Left renal pelvis (tissue), 4 donors: ENCODE measurements around the gene PER1. TPM values are rescaled to one million over a fixed set of nuclear protein-coding genes. Genes with fewer than 3 reads are reported as not detected.
"Not testable (repeated sequence)": the region's sequence is repeated elsewhere in the genome, so short reads cannot be mapped to it uniquely, and the experiment has no call there.

Experiments
- DNase-seq, 4 donors: peaks; one replicate each; pipeline ENCODE4 v3.0.0-alpha.2; 2013; ENCODE audit warnings: low read depth in 4 of 4, low spot score in 3 of 4
- polyA plus RNA-seq, 4 donors: library from polyadenylated mRNA; unstranded; fragments of 120-200 nt; gene quantifications; one replicate each; pipeline ENCODE4 v1.2.1, GENCODE V29; 2013; ENCODE audit not compliant: insufficient read length in 4 of 4

PER1 gene
- polyA plus RNA-seq, 4 donors: 19.6 to 94.0 (median 29.7) TPM

DNA sequence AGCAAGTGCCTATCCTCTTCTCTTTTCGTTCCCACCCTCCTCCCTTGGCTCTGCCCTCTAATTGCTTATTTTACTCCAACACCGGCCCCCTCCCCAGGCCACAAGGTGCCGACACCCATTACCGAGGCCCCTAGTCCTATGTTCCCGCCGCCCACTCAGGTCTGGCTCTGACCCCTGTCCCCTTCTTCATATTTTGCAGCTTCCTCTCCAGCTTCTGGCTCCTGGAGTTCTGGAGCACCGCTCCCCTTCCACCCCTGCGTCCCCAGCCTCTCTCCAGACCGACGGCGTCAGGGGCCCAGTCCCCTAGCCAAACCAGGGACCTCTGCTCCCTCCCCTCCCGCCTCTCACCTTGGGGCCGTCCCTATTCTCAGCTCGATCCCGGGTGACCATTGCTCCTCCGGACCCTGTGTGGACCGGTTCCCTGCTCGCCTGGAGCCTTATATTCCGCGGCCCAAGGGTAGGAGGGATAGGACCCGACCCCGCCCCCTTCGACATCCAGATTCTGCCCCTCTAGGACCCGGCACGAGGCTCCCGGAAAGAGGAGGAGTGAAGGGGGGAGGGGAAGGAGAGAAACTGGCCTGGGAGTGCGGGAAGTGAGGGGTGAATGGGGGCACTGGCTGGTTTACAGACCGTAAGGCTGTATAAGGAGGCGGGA is 28.4 kb downstream of the PER1 start, which contains the start of gene HES7:
TSS of gene HES7 (minus strand) at position 412 of the 655 bp plus-strand sequence. CDS start at position 390, 22 bp downstream.
- peak in 1 of 4 donors; percentile 9 for DNase-seq

DNA sequence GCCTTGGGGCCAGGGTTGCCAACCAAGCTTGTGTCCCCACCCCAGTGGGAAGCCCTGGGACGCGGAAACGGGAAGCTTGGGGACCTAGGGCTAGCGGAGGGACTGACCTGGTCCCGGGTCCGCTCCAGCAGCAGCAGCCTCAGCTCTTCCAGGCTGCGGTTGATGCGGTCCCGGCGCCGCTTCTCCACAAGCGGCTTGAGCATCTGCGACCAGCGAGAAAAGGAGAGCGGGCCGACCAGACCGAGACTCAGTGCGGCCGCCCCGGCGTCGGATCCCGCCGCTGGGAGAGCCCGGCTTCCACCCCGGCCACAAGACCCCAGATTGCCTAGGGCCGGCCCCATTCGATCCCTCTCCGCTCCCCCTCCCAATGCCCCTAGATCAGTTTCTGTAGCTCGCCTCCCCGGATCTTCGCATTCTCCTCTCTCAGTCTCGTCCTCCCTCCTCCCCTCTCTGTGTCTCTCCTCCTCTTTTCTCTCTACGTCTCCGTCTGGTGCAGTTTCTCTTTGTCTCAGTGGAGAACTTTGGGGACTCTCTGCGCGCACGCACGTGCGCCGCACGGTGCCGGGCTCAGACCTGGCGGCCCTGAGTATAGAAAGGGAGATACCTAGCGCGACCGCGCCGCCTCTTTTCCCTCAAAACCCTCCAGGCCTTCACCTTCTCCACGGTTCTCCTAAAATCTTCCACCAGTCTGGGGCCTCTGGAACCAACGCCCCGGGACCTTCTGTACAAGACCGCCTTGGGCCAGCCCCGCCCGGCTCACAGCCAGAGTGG is 29.1 kb downstream of the PER1 start:
- peak in 1 of 4 donors; percentile 6 for DNase-seq

DNA sequence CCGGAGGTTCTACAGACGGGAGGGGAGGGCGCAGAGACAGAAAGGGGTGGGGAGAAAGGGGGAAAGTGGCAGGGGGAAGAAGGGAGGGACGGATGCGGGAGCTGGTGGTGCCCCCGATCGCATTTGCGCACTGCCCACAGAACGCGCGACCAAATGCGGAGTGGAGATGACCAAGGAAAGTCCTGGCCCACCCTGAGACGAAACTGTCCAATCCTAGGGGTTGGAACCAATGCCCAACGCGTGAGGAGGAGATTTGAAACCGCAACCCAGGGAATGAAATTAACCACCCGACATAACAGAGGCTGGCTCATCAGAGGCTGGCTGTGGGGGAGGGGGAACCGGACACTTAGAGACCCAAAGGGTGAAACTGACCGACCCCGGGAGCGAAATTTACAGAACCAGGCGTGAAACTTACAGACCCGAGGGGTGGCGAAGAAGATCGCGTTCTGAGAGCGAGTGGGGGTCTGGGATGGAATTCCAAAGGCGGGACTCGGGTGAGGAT is 29.7 kb downstream of the PER1 start:
- peak in 1 of 4 donors; percentile 9 for DNase-seq

DNA sequence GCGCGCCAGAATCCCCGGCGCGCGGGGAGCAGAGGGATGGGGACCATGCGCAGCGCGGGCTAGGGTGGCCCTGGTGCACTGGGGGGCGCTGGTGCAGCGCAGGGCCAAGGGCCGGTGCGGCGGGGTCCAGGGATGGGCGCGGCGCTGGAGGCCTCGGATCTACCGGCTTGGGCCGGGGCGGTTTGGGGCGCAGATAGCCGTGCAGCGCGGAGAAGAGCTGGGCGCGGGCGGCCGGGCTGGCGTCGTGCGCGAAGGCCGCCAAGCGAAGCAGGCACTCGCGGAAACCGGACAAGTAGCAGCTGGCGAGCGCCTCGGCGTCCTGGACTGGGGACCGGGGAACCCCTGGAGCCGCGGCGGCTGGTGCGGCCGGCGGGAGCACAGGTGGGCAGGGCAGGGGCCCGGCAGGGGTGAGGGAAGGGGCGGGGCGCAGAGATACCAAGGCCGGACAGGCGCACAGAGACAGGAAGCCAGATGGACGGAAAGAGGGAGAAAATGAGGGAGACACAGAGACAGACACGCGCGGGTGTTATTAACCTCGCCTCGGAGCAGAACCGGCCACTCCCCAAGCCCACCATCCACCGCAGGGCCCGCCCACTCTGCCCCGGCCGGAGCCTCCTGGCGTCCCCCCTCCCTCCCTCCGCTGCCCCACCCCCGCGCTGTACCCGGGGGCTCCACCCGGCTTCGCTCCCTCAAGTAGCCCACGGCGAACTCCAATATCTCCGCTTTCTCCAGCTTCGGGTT is 30.4 kb downstream of the PER1 start:
- DNase-seq: peak in 1 of 4 donors; percentile 6

DNA sequence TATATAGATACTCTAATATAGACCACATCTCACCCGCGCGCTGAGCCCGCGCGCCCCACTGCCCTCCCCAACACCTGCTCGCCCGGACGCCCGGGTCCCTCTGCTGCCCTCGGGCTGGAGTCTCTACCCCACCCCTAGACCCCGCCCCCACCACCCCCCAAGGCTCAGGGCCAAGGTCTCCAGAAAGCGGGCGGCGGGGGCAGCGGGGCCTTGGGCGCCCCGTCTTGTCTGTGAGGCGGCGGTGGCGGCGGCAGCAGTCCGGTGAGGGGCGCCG is 30.9 kb downstream of the PER1 start:
- DNase-seq: no peak

DNA sequence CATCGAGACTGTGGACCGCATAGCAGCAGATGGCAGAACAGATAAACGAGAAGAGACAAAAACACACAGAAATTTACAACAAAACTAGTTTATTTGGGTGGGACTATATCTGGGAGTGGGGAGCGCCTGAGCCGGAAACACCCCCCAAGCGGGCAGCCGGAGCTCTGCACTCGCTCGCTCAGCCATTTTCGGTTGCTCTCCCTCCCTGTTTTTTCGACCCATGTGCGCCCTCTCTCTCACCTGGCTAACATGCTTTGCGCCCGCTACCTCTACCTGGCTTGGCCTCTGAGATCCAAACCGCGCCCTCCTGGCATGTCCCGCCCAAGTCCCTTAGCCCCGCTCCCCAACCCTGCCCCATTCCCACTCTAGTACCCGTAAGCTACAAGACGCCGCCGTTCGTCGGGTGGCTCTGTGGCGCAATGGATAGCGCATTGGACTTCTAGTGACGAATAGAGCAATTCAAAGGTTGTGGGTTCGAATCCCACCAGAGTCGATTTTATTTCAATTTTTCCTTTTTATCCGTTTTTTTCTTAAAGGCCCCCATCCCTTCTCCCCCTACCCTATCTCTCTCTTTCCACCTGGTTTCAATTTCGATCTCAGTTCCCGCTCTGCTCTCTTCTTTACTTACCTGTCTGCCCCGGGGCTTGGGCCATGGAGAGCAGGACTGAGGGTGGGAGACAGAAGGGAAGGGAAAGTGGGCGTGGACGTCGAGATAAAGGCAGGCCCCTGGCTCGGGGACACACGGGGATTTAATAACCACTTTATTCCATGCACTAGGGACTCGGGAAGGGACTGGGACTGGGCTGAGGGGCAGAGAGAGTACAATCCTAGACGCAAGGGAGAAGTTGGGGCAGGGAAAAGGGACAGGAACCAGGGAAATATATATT is 31.4 kb downstream of the PER1 start:
- DNase-seq: peak in 1 of 4 donors; percentile 11

DNA sequence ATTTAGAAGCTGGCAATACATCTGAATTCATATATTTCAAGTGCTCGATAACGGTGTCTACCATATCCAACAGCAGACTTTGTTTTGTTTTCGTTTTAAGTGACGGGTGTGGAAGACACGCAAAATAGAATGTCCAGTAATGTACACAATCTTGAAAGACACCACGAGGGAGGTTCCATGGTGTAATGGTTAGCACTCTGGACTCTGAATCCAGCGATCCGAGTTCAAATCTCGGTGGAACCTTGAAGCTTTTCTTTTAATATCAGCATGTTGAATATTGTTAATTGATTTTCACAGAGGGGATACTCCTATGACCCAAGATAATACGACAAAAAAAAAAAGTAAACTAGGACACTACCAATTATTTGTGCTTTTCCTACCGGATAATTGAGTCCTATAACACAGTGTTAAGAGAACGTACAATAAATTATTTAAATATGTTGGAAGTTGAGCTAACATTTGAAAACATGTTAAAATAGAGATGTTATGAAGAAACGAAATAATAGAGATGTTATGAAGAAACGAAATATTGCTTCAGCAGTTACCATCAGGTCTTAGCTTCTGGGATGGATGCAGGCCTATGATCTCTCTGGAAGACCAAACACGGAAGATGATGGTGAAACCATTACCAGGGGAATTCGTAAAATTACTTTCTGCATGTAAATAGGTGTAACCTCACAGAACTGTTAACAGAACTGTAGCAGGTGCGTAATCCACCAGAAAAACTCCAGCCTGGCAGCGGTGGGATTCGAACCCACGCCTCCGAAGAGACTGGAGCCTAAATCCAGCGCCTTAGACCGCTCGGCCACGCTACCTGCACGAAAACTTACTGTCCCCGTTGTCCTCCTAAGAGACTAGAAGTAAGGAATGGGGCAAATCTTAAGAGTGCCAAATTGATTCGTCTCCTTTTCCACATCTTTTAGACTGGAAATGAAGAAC is 32.4 kb downstream of the PER1 start:
- DNase-seq: peak in 3 of 4 donors; percentile 83 to 91 (median 90)

DNA sequence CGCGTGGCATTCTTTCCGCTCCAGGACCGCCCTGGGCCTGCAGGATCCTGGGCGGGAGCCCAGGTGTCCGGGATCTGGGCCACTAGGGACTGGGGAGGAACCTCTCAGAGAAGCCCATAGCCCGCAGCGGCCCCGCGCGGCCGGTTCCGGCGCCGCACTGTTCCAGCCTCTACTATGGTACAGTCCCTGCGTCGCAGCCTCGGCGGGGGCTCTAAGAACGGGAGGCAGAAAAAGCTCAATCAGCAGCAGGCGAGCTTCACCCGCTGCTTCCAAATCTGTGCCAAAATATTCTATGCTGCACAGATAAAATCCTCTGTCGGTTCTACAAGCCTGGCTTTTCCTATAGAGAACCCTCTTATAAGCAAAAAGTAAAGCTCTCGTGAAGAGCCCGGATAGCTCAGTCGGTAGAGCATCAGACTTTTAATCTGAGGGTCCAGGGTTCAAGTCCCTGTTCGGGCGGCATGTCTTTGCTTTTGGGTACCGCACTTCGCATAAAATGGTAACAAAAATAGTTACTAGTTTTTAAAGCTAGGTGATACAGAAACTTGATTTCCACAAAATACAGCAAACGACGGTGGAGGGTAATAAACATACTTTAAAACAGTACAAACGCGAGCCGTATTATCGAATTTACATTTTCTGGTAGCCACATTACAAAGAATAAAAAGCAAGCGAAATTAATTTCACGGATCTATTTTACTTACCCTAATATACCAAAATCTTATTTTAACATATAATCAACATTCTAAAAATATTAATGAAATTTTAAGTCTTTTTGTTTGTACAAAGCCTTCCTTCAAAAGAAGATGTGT is 33.2 kb downstream of the PER1 start:
- peak in 1 of 4 donors; percentile 79 for DNase-seq

DNA sequence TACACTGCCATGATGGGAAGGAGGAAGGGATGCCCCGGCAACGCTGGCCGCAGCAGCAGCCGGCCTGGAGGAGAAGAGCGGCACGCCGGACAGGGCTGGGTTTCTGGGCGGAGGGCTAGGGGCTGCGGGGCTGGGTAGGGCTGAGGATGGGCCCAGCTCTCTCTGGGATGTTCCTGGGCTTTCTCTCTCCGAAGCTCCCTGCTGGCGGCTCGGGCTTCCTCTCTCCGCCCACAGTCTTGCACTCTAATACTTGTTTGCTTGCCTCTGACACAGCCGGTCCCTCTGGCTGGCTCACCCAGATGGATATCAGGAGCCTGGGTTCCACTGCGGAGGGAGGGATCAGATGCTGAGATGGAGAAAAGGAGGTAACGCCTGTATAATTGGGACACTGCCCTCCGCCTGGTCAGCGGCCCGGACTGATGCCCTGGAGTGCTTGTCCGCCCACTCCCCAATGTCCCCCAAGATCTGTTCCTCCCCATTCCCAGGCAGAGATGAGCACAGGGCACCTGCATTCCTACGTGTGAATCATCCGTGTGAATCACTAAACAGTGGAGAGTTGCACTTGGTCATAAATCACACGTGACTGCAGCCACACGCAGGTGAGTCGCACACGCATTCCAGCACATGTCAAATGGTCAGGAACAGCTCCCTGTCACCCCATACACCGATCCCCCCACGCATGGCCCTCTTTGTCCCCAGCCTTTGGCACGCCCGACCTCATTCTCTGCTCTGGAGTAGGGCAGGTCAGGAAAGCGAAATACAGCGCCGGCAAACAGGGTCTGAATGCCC is 34.0 kb downstream of the PER1 start, which contains the start of gene ALOXE3:
TSS of gene ALOXE3 (minus strand) at position 535 of the 789 bp plus-strand sequence. CDS start at position 11, 524 bp downstream.
- DNase-seq: no peak

DNA sequence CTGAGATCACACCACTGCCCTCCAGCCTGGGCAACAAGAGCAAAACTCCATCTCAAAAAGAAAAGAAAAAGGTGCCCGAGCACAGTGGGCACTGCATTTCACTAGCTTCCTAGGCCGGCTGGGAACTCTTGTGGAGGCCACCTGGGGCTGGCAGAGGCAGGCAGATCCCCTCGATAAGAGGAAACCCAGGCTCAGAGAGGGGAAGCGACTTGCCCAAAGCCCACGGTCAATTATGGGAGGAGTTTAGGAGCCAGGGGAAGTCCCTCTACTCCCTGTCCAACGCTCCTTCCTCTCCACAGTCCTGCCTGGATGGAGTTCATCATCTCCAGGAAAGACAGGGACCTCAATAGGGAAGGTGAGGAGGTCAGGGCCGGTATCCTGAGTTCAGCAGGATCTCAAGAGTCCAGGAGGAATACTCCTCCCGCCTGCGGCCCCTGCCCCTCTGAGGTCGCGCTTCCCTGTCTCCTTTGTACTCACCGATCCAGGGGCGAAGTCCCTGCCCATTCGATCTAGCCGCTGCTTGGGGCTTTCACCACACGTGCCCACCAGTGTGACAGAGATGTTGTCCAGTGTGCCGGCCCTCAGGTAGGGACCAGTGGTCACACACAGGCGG is 34.7 kb downstream of the PER1 start:
- no peak for DNase-seq

DNA sequence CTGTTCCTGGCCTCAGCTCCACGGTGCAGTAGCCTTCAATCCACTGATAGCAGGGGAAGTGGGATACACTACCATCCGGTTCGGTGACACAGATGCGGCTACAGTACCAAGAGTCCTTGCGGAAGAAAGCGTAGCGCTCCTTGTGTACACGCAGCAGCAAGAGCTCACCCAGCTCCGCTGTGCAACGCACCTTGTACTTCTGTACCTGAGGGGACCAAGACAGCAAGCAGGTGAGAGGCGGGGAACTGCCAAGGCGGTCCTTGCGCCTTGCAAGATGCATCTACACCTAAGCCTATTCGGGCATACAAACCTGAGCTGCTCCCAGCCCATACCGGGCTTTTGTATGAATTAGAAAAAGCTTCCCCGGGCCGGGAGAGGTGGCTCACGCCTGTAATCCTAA is 35.4 kb downstream of the PER1 start:
- no peak for DNase-seq

DNA sequence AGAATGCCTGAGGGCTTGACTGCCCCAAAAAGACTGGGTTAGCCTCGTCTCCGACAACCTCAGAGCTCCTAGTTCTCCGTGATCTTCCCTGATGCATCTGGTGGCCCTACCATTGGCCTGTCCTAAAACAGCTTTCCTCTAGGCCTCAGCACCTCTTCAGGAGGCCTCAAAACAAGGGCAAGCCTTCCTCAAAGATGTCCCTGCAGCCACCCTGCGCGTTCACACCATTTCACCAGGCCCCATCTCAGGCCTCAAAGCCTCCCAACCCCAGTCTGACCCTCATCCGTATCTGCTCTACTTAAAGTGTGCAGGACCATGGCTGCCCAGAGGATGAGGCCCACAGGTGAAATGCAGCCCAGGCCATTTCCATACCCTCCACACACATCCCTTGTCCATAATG is 41.3 kb downstream of the PER1 start:
- no peak for DNase-seq

DNA sequence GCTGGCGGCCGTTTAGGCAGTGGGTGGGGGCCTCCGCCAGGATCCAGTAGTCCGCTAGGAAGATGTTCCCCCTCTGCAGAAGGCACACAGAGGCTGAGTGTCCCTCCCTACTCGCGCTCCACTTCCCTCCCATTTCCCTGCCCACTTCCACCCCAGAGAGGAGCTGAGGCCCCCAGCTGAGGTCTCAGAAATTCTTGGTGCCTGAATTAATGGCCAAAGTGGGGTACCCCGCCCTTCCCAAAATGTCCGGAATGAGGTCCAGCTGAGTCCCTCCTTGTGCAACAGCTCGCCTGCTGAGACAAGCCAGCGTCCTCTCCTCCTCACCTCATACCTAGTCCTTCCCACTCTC is 41.8 kb downstream of the PER1 start:
- DNase-seq: no peak

DNA sequence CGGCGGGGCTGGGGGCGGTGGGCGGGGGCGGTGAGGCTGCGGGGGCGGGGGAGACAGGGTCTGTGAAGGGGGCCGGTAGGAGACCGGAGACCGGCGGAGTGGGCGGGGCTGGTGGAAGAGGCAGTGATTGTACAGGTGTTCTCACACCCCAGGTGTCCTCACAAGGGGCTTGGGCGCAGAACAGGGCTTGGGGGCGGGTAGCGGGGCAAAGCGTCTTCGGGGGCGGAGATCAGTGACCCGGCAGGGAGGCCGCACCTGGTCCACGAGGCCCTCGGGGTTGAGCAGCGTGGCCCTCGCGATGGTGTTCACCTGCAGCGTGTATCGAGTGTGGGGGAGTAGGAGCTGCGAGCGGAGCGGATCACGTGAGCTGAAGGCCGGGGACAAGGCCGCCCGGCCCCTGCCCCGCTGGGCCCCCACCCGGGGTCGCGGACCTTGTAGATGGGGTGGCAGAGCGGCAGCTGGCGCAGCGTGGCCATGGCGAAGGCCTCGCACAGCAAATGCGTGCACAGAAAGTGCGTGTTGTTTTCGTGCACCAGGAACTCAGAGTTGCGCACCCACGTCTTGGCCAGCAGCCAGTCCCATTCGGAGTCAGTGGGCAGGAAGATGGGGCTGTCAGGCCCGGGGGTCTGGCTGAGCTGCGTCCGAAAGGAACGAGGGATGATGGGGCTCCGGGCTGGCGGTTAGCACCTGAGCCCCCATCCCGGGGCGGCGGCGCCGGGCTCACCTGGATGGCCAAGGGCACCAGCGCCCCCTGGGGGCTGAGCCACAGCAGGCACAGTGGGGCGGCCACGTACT is 42.3 kb downstream of the PER1 start:
- peak in 1 of 4 donors; percentile 27 for DNase-seq

DNA sequence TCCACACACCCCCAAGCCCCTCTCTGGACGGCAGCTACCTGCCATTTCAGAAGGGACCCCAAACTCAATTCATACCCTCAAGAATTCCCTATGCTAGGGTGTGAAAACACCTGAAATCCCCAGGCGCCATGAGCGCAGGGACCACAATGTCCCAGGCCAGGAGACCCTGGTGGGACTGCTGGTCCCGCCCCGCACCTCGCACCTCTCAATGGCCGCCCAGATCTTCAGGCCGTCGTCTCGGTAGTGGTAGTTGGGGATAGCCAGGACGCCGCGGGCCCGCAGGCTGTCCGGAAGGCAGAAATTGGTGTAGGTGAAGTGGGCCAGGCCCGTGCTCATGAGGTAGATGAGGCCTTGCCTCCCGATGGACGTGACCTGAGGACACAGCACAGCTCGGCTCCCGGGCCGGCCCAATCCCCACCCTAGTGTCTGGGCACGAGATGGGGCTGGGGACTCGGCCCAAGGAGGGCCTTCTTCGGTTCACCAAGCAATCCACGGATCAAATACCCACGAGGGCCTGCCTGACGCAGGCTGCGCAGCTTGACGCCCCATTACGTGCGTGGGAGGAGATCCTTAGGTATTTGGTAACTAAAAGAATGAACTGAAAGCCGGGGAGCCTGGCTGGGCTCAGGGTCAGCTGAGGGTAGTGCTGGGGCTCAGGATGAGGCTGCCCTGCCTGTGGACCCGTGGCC is 43.1 kb downstream of the PER1 start:
- peak in 1 of 4 donors; percentile 6 for DNase-seq

DNA sequence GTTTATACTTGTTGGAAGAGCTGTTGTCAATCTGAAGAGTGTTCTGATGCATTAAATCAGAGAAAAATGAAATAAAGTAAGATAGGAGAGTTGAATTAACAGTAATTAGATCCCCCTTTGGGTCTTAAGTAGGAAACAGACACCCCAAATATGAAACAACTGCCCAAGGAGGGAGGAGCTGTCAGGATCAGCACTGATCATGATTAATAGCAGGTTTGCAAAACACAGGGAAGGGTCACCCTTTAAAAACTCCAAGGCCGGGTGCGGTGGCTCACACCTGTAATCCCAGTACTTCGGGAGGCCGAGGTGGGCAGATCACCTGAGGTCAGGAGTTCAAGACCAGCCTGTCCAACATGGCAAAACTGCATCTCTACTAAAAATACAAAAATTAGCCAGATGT is 45.2 kb downstream of the PER1 start:
- DNase-seq: not testable (repeated sequence)
